Activated CD4-positive, alpha-beta memory T cell treated with anti-CD3 and anti-CD28 coated beads for 36 hours (primary cell): ENCODE measurements around the gene R3HDM1. TPM values are rescaled to one million over a fixed set of nuclear protein-coding genes. Genes with fewer than 3 reads are reported as not detected.

Source experiments
- CTCF ChIA-PET: fragments of 350-600 bp; sonication (Branson Sonifier 250); formaldehyde crosslinking; loops from one replicate; lab custom pipeline; 2021; ENCODE audit warnings: antibody characterized with exemption, inconsistent platforms; lab: Charles Lee
- POLR2A ChIA-PET: fragments of 350-600 bp; sonication (Branson Sonifier 250); formaldehyde crosslinking; loops from one replicate; lab custom pipeline; 2021; ENCODE audit warnings: antibody characterized with exemption; lab: Charles Lee
- DNase-seq: peaks from one replicate; pipeline ENCODE4 v3.0.0-alpha.2; 2020
- H3K27ac Mint-ChIP-seq: one replicate; pipeline ENCODE4 v1.8.0; 2021; ENCODE audit warnings: mixed read lengths
- H3K27me3 Mint-ChIP-seq: one replicate; pipeline ENCODE4 v1.8.0; 2021; ENCODE audit warnings: mixed read lengths
- H3K36me3 Mint-ChIP-seq: one replicate; pipeline ENCODE4 v1.8.0; 2021; ENCODE audit warnings: mixed read lengths
- H3K4me1 Mint-ChIP-seq: one replicate; pipeline ENCODE4 v1.8.0; 2021; ENCODE audit warnings: low read depth, mixed read lengths
- H3K4me3 Mint-ChIP-seq: one replicate; pipeline ENCODE4 v1.8.0; 2021; ENCODE audit warnings: mild to moderate bottlenecking, mixed read lengths
- H3K9me3 Mint-ChIP-seq: one replicate; pipeline ENCODE4 v1.8.0; 2021; ENCODE audit warnings: mixed read lengths
- intact Hi-C: fragments of 100-400 bp; cut with micrococcal nuclease; formaldehyde crosslinking; loops from one replicate; pipeline ENCODE4 v1.15.1; 2023
- total RNA-seq, 2 experiments: library from RNA; stranded (reverse); gene quantifications; one replicate each; pipeline ENCODE4 v1.2.3, GENCODE V29; 2021

Gene R3HDM1
- total RNA-seq, 2 experiments from 2014 or later = 49.3 to 56.3 TPM

DNA sequence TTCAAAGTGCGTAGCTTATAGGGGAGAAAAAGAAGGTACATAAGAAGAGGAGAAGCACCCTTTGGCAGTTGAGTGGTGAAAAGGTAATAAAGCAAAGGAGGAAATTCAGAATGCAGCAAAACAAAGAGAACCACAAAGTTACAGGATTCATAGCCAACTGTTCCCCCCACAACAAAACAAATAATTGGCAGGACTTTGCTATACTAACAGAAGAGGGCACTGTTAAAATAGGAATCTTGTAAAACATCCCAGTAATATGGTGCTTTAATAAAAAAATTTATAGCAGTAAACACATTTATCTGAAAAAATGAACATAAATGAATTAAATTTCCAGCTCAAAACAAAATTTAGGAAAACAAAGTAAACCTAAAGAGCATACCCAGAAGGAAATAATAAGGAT is 42.3 kb downstream of the R3HDM1 start:
- no peak for DNase-seq
- Mint-ChIP-seq H3K36me3 (peaks cover 11% of the 10 kb centered on the region), H3K27me3 (no peaks in the 10 kb centered on the region), H3K9me3 (no peaks in the 10 kb centered on the region), H3K4me1 (no peaks in the 10 kb centered on the region), H3K27ac (no peak overlapping the region), H3K4me3 (no peak overlapping the region)
- intact Hi-C loops = no loop called here
- ChIA-PET CTCF (interaction anchor here (0.6 to 1.9 kb wide), 2 partner anchors 132 to 136 kb away, joined by 4 to 7 read pairs; no protein-coding TSS in a partner anchor), POLR2A (no interaction called here)

DNA sequence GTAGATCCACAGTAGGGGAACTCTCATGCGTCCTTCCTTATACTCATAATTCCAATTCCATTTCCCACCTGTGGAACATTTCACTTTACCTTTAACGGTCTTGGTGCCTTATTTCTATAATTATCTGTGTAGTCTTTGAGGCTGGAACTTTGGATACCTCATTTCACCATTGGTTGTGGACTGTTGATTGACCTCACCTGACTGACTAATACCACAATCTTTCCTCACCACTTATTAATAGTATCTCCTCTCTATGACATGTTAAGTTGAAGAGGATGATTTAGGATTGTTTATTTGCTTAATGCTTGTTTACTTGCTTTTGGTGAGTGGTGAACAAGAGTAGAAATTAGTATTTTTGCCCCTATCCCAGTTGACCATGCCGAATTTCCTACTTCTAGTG is 50.0 kb downstream of the R3HDM1 start:
- Mint-ChIP-seq H3K36me3 (peaks cover 2% of the 10 kb centered on the region), H3K27ac (no peak overlapping the region), H3K9me3 (no peaks in the 10 kb centered on the region), H3K4me1 (peaks cover 6% of the 10 kb centered on the region), H3K27me3 (no peaks in the 10 kb centered on the region), H3K4me3 (no peak overlapping the region)
- ChIA-PET POLR2A (no interaction called here), CTCF (no interaction called here)
- no peak for DNase-seq
- intact Hi-C loops = no loop called here

DNA sequence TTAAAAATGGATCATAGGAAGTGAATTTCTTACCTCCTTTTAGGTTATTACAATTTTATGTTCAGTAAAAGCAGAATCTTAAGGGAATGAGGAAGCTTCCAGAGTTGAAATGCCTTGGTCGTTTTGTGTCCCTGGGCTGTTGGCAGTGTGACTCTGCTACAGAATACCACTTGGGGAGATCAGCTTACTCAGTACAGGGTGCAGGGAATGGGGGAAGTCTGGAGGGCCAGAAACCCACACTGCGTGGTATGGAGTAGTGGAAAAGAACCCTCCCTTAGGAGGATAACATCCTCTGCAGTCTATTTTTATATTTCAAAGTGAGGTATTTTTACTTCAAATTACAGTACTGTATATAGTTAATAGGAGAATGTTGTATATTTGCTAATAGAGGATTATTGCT is 51.1 kb downstream of the R3HDM1 start:
- peaks cover 10% of the 10 kb centered on the region for H3K4me1 Mint-ChIP-seq
- no peaks in the 10 kb centered on the region for H3K27me3 Mint-ChIP-seq
- no peak overlapping the region for H3K27ac Mint-ChIP-seq
- ChIA-PET CTCF (no interaction called here), POLR2A (no interaction called here)
- no peaks in the 10 kb centered on the region for H3K9me3 Mint-ChIP-seq
- H3K4me3 Mint-ChIP-seq = no peak overlapping the region
- H3K36me3 Mint-ChIP-seq = peaks cover 2% of the 10 kb centered on the region
- intact Hi-C loops = no loop called here
- DNase-seq = no peak

DNA sequence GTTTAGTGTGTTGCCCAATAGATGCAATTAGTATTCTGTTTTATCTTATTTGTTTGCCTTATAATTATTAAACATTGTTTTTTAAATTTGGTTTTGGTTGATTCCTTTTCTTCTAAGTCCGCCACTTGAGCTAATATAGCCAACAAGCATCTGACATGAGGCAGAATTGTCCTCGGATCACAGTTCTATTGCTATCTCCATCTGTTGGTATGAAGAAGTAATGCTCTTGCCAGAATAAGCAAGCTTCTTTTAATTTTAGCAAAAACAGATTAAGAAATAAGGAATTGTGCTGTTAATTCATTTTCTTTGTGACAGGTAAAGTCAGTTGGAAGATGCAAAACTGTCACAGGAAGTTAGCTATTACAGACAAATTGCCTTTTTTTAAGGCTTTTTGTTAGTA is 54.3 kb downstream of the R3HDM1 start:
- ChIA-PET POLR2A (interaction anchor here (0.8 kb wide), 1 partner anchor 9 kb away, joined by 4 read pairs; no protein-coding TSS in a partner anchor), CTCF (interaction anchor here (0.8 to 1.7 kb wide), 3 partner anchors 14 to 655 kb away, joined by 3 to 8 read pairs (median 4); no protein-coding TSS in a partner anchor)
- H3K4me3 Mint-ChIP-seq = no peak overlapping the region
- no peak for DNase-seq
- intact Hi-C loops = no loop called here
- H3K27me3 Mint-ChIP-seq = no peaks in the 10 kb centered on the region
- no peak overlapping the region for H3K27ac Mint-ChIP-seq
- H3K4me1 Mint-ChIP-seq = peaks cover 22% of the 10 kb centered on the region
- no peaks in the 10 kb centered on the region for H3K9me3 Mint-ChIP-seq
- no peaks in the 10 kb centered on the region for H3K36me3 Mint-ChIP-seq

DNA sequence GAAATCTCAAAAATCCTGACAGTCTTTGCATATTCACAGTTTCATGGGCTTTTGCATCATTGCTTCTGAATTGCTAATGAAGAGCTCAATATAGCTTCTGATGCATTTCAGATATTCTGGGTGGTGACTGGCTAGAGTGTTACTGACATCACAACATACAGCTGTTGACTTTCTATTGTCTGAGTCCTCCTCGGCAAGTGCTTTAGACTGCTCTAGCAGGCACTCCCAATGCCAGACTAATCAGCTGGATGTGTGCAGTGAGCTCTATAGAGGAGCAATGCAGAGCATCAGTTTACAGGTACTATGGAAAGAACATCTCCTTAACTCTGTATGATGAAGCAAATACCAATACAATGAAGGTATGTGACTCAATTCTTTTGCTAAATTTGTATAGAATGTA is 54.9 kb downstream of the R3HDM1 start:
- Mint-ChIP-seq H3K27me3 (no peaks in the 10 kb centered on the region), H3K36me3 (no peaks in the 10 kb centered on the region), H3K4me1 (peaks cover 27% of the 10 kb centered on the region), H3K27ac (no peak overlapping the region), H3K9me3 (no peaks in the 10 kb centered on the region), H3K4me3 (no peak overlapping the region)
- ChIA-PET POLR2A (no interaction called here), CTCF (interaction anchor here (0.8 to 1.7 kb wide), 4 partner anchors 13 to 655 kb away, joined by 3 to 8 read pairs (median 4); no protein-coding TSS in a partner anchor)
- DNase-seq = no peak
- intact Hi-C loops = no loop called here

DNA sequence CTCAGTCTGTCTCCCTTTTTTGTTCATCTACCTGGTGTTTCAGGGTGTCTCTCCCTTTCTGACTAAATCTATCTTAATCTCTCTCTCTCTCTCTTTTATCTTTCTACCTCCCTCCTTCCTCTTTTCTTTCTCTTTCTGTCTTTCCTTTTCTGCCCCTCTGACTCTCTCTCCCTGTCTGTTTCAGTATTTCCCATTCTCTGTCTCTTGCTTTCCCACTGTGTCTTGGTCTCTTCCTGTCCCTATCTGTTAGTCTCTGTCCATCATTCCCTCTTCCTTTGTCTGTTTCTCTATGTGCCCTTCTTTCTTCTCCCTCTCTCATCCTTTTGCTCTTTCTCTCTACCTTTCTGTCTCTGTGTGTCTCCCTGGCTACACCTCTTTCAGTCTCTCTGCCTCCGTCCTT is 56.7 kb downstream of the R3HDM1 start:
- Mint-ChIP-seq H3K27ac (no peak overlapping the region), H3K36me3 (peaks cover 10% of the 10 kb centered on the region), H3K9me3 (peaks cover 10% of the 10 kb centered on the region), H3K4me3 (no peak overlapping the region), H3K27me3 (no peaks in the 10 kb centered on the region), H3K4me1 (peaks cover 27% of the 10 kb centered on the region)
- no peak for DNase-seq
- CTCF ChIA-PET = no interaction called here
- intact Hi-C loops = no loop called here
- POLR2A ChIA-PET = no interaction called here

DNA sequence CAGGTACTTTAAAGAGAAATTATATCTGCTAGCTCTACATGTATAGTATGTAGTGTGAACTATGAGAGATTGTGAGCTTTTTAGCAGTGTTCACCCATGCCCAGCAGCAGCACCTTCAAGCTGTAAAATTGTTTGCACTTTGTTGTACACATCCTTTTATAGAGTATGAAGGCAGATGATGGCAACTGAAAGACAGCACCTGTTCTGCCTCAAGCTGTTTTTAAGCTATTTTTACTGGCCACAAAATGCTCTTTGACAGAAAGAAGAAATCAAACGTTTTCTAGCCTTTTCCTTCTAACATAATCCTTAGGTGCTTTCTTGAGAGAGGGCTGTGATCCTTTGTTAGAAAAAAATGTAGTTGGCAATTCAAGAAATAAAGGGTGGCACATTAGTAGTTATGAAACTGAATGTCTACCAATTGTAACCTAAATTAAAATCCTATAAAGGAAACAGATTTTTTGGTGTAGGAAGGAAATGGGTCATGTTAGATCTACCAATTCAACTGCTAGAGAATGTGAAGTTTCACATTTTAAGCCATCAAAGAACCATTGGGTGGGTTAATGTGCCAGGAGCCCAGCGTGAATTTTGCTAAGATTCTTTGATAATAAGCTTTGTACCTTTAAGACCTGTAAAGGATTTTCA is 59.5 kb downstream of the R3HDM1 start:
- intact Hi-C loops = no loop called here
- Mint-ChIP-seq H3K4me1 (peaks cover 27% of the 10 kb centered on the region), H3K27me3 (no peaks in the 10 kb centered on the region), H3K27ac (no peak overlapping the region), H3K36me3 (peaks cover 15% of the 10 kb centered on the region), H3K9me3 (peaks cover 10% of the 10 kb centered on the region), H3K4me3 (no peak overlapping the region)
- CTCF ChIA-PET = interaction anchor here (0.5 to 1.6 kb wide), 3 partner anchors 9 to 344 kb away, joined by 3 to 5 read pairs (median 4); no protein-coding TSS in a partner anchor
- no peak for DNase-seq
- POLR2A ChIA-PET = no interaction called here

DNA sequence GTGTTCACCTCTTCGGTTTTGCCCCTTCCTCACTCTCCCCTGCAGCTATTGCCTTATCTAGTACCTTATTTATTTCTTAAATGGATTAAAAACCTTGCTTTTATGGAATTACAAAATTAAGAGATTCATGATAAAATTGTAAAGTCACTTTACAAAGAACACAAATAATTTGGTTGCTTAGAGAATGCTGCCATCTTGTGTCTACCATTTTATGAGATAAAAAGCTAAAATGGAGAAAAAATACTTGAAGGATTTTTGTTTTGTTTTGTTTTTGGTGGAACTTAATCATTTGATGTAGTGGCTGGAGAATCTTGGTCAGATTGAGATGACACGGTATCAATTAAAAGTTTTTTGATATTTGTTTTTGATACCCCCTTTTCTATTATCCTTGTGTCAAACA is 69.6 kb downstream of the R3HDM1 start:
- DNase-seq = no peak
- H3K36me3 Mint-ChIP-seq = peaks cover 10% of the 10 kb centered on the region
- H3K4me1 Mint-ChIP-seq = no peaks in the 10 kb centered on the region
- H3K27me3 Mint-ChIP-seq = no peaks in the 10 kb centered on the region
- intact Hi-C loops = loop anchor here (1.0 kb wide), 2 partner anchors 128 to 597 kb away; no protein-coding TSS in a partner anchor
- no peak overlapping the region for H3K27ac Mint-ChIP-seq
- ChIA-PET CTCF (interaction anchor here (0.6 to 2.2 kb wide), 5 partner anchors 110 to 597 kb away, joined by 3 to 6 read pairs (median 5); no protein-coding TSS in a partner anchor), POLR2A (no interaction called here)
- no peak overlapping the region for H3K4me3 Mint-ChIP-seq
- no peaks in the 10 kb centered on the region for H3K9me3 Mint-ChIP-seq

DNA sequence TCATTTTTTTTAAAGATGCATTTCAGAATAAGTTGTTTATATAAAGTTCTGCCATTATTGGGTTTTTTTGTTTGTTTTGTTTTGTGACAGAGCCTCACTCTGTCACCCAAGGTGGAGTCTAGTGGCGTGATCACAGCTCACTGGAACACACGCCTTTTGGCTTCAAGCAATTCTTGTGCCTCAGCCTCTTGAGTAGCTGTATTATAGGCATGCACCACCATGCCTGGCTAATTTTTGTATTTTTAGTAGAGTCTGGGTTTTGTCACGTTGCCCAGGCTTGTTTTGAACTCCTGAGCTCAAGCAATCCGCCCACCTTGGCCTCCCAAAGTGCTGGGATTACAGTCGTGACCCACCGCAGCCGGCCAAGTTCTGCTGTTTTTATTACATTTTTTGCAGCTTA is 72.3 kb downstream of the R3HDM1 start:
- CTCF ChIA-PET = no interaction called here
- POLR2A ChIA-PET = interaction anchor here (0.6 kb wide), 1 partner anchor 52 kb away, joined by 3 read pairs; no protein-coding TSS in a partner anchor

DNA sequence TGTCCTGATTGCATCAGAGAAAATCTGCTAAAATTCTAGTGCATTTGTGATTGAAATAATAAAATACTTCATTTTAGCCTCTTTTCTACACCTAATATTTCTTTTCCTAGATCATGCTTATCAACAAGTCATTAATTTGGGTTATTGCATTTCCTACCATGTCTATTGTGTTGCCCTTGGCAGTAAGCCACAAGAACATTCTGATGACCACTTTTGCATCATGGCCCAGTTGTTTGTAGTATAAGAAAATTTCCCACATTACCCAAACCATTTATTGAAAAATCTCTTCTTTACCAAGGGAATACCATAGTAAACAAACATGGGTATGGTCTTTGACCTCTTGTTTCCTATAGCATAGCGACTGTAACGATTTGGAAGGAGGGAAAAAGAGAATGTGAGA is 76.3 kb downstream of the R3HDM1 start:
- Mint-ChIP-seq H3K9me3 (no peaks in the 10 kb centered on the region), H3K36me3 (peaks cover 21% of the 10 kb centered on the region), H3K4me3 (no peak overlapping the region), H3K4me1 (no peaks in the 10 kb centered on the region), H3K27me3 (no peaks in the 10 kb centered on the region), H3K27ac (no peak overlapping the region)
- ChIA-PET POLR2A (no interaction called here), CTCF (no interaction called here)
- intact Hi-C loops = no loop called here
- no peak for DNase-seq

More for the DNA sequence above, 72.3 kb downstream of the R3HDM1 start:
- Mint-ChIP-seq H3K4me3 (no peak overlapping the region), H3K36me3 (peaks cover 14% of the 10 kb centered on the region), H3K9me3 (no peaks in the 10 kb centered on the region), H3K27ac (no peak overlapping the region), H3K4me1 (no peaks in the 10 kb centered on the region), H3K27me3 (no peaks in the 10 kb centered on the region)
- no peak for DNase-seq
- intact Hi-C loops = no loop called here

DNA sequence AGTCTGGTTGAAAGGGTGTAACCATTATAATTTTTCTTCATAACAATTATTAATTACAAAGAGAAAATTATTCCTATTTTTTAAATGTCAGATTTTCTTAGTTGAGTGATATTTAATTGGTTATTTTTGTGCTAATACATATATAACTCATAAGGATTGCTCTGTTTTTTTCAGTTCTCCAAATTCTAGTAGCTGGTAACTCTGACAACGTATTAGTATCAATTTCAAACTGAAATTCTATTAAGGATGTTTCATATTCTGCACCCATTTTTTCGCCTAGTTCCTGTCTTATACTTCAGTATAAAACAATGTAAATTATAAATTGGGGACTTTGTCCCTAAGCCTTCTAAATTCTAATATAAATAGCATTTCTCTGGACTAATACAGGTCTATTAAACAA is 81.0 kb downstream of the R3HDM1 start:
- no peak for DNase-seq
- ChIA-PET POLR2A (no interaction called here), CTCF (no interaction called here)
- Mint-ChIP-seq H3K4me3 (no peak overlapping the region), H3K27me3 (no peaks in the 10 kb centered on the region), H3K36me3 (peaks cover 8% of the 10 kb centered on the region), H3K27ac (no peak overlapping the region), H3K4me1 (no peaks in the 10 kb centered on the region), H3K9me3 (no peaks in the 10 kb centered on the region)
- intact Hi-C loops = loop anchor here (10.0 kb wide), 1 partner anchor 182 kb away; no protein-coding TSS in a partner anchor

DNA sequence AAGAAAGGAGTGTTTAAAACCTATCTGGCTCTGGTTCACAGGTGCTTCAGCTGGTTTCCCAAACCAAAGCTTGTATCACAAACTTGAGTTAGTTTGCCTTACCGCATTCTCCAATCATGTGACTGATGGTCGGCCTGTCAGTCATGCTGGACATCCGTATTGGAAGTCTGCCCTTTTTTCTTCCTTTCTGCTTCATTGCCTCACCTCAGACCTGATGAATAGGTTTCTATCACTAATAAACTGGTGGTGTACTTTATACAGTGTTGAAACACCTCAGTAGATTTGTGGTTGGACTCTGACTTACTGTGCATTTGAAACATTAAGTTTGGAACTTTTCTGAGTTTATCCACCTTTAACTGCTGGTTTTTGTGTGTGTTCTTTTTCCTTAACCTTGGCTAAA is 84.1 kb downstream of the R3HDM1 start:
- DNase-seq = no peak
- Mint-ChIP-seq H3K27ac (no peak overlapping the region), H3K36me3 (peaks cover 2% of the 10 kb centered on the region), H3K4me1 (peaks cover 7% of the 10 kb centered on the region), H3K27me3 (no peaks in the 10 kb centered on the region), H3K4me3 (no peak overlapping the region), H3K9me3 (no peaks in the 10 kb centered on the region)
- ChIA-PET CTCF (no interaction called here), POLR2A (no interaction called here)
- intact Hi-C loops = loop anchor here (10.0 kb wide), 1 partner anchor 179 kb away; no protein-coding TSS in a partner anchor
